CD4-positive, CD25-positive, alpha-beta regulatory T cell (primary cell): ENCODE data around the gene MGAT5B. TPM values are rescaled to one million over a fixed set of nuclear protein-coding genes. Genes with fewer than 3 reads are reported as not detected.
A peak's percentile ranks its signal among the peaks of the same experiment; 100 is the strongest.
"Not testable (repeated sequence)": the region's sequence is repeated elsewhere in the genome, so short reads cannot be mapped to it uniquely, and the experiment has no call there.

Source experiments
- ATAC-seq, 2 donors: fragments of 150-1000 bp; cut with Tn5 transposase; one replicate each; pipeline ENCODE4 v1.10.0; 2021; ENCODE audit warnings: low read depth in 2 of 2, moderate number of reproducible peaks in 2 of 2, moderate library complexity in 1 of 2
- DNase-seq, 3 donors: peaks; one replicate each; pipeline versions ENCODE4 v3.0.0 to v3.0.0-alpha.2; 2012 to 2022; ENCODE audit warnings: mixed read lengths in 1 of 3
- H3K27ac ChIP-seq: one replicate; pipeline ENCODE4 v1.7.0; 2013; ENCODE audit warnings: mild to moderate bottlenecking, low read length; ENCODE audit not compliant: insufficient read depth, poor library complexity, severe bottlenecking
- H3K27me3 ChIP-seq: one replicate; pipeline ENCODE4 v1.7.0; 2013; ENCODE audit warnings: low read length; ENCODE audit not compliant: control insufficient read depth, insufficient read depth
- H3K36me3 ChIP-seq: one replicate; pipeline ENCODE4 v1.7.0; 2013; ENCODE audit warnings: mild to moderate bottlenecking, low read length, moderate library complexity; ENCODE audit not compliant: control insufficient read depth, insufficient read depth
- H3K4me1 ChIP-seq: 2 replicates; pipeline ENCODE4 v1.7.0; 2013; ENCODE audit warnings: mild to moderate bottlenecking, low read length; ENCODE audit not compliant: insufficient read depth, control insufficient read depth, poor library complexity, severe bottlenecking
- H3K4me3 ChIP-seq: one replicate; pipeline ENCODE4 v1.7.0; 2013; ENCODE audit warnings: low read depth, mild to moderate bottlenecking, low read length, moderate library complexity
- H3K9me3 ChIP-seq, 2 experiments: 1 replicate in 1 of 2; 2 replicates in 1 of 2; pipeline ENCODE4 v1.7.0; 2013; ENCODE audit warnings: low read length in 2 of 2, mild to moderate bottlenecking in 1 of 2, moderate library complexity in 1 of 2; ENCODE audit not compliant: control insufficient read depth in 2 of 2
- H3K27ac Mint-ChIP-seq, 3 donors: one replicate each; pipeline ENCODE4 v1.8.0; 2020 to 2022; ENCODE audit warnings: mild to moderate bottlenecking in 3 of 3, mixed read lengths in 3 of 3, moderate library complexity in 2 of 3
- H3K27me3 Mint-ChIP-seq: one replicate; pipeline ENCODE4 v1.8.0; 2022; ENCODE audit warnings: mild to moderate bottlenecking, mixed read lengths
- H3K36me3 Mint-ChIP-seq: one replicate; pipeline ENCODE4 v1.8.0; 2020; ENCODE audit warnings: mixed read lengths
- H3K4me1 Mint-ChIP-seq, 4 donors: one replicate each; pipeline ENCODE4 v1.8.0; 2020 to 2022; ENCODE audit warnings: mixed read lengths in 4 of 4, mild to moderate bottlenecking in 1 of 4
- H3K4me3 Mint-ChIP-seq, 4 donors: one replicate each; pipeline ENCODE4 v1.8.0; 2020 to 2022; ENCODE audit warnings: mild to moderate bottlenecking in 4 of 4, mixed read lengths in 4 of 4, moderate library complexity in 3 of 4
- H3K9me3 Mint-ChIP-seq, 7 donors: one replicate each; pipeline ENCODE4 v1.8.0; 2020 to 2022; ENCODE audit warnings: mixed read lengths in 7 of 7, mild to moderate bottlenecking in 3 of 7, moderate library complexity in 2 of 7
- polyA plus RNA-seq, 4 donors: library from polyadenylated mRNA; unstranded; fragments of 300-500 nt; fragmentation: Illumina TruSeq; gene quantifications; one replicate each; pipeline ENCODE4 v1.2.3, GENCODE V29; 2021
- total RNA-seq: library from RNA; stranded (reverse); gene quantifications from one replicate; pipeline ENCODE4 v1.2.3, GENCODE V29; 2022

Gene MGAT5B
- total and polyA plus RNA-seq, 5 donors from 2014 or later, result not detected

DNA sequence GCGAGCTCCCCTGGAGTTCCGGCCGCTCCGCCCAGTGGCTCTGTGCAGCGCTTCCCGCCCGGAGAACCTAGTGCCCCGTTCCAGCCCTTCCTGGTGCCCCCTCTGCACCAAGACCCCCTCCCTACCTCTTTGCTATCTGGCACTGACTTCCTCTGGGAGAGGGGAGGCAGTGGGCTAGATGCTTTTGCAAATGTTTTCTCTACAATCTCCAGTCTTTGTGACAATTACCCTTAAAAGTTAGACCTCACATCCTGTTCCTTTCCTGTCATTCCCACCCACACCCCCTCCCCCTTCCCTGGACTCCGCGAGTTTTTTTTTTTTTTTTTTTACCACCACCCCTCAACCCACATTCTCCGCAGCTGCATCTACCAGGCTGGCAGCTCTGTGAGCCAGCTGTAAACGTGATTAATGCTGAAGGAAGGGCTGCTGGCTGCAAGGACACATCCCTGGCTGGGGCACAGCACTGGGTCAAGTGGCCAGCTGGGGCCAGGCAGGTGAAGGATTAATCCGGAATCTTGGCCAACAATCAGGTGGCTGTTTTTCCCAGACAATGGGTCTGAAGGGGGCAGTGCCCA lies 101.5 kb downstream of the MGAT5B start:
- H3K27me3 Mint-ChIP-seq, result peaks cover 54% of the 10 kb centered on the region
- Histone ChIP-seq H3K4me1 (peaks cover 15% of the 10 kb centered on the region), H3K27ac (no peak overlapping the region), H3K9me3 (no peaks in the 10 kb centered on the region), H3K27me3 (peaks cover 8% of the 10 kb centered on the region), H3K36me3 (no peaks in the 10 kb centered on the region), H3K4me3 (no peak overlapping the region)
- peak overlapping the region in 1 of 3 donors; percentile 78 for H3K27ac Mint-ChIP-seq
- peaks cover 0 to 2% (median 0%) of the 10 kb centered on the region in 7 donors for H3K9me3 Mint-ChIP-seq
- DNase-seq, result no peak
- H3K36me3 Mint-ChIP-seq, result no peaks in the 10 kb centered on the region
- peak; percentile 34 to 44 for ATAC-seq
- peak overlapping the region in 3 of 4 donors; percentile 27 to 83 (median 77) for H3K4me3 Mint-ChIP-seq
- H3K4me1 Mint-ChIP-seq, result peaks cover 0 to 21% (median 11%) of the 10 kb centered on the region in 4 donors

DNA sequence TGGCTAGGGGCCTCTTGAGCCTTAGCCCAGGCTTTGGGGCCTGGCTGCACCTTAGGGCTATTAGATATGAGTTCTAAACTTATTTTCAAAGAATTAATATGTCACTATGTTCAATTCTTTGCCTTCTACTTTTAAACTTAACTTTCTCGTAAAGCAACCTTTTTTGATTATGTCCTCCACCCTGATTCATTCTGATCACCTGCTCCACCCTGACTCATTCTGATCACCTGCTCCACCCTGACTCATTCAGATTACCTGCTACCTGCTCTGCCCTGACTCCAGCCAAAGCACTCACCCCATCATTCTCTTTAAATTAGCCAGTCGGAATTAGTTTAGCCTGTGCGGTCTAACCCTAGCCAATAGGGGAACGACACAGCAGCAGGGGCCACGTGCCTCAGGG lies 102.0 kb downstream of the MGAT5B start:
- not testable (repeated sequence) for H3K27me3 ChIP-seq, H3K9me3 ChIP-seq, DNase-seq, ATAC-seq, H3K27ac ChIP-seq, H3K36me3 Mint-ChIP-seq, H3K36me3 ChIP-seq, H3K9me3 Mint-ChIP-seq, H3K27ac Mint-ChIP-seq, H3K4me3 ChIP-seq
- Mint-ChIP-seq H3K27me3 (peaks cover 53% of the 10 kb centered on the region), H3K4me3 (peak overlapping the region in 1 of 4 donors; percentile 27), H3K4me1 (peaks cover 0 to 21% (median 11%) of the 10 kb centered on the region in 4 donors)
- peaks cover 15% of the 10 kb centered on the region for H3K4me1 ChIP-seq

DNA sequence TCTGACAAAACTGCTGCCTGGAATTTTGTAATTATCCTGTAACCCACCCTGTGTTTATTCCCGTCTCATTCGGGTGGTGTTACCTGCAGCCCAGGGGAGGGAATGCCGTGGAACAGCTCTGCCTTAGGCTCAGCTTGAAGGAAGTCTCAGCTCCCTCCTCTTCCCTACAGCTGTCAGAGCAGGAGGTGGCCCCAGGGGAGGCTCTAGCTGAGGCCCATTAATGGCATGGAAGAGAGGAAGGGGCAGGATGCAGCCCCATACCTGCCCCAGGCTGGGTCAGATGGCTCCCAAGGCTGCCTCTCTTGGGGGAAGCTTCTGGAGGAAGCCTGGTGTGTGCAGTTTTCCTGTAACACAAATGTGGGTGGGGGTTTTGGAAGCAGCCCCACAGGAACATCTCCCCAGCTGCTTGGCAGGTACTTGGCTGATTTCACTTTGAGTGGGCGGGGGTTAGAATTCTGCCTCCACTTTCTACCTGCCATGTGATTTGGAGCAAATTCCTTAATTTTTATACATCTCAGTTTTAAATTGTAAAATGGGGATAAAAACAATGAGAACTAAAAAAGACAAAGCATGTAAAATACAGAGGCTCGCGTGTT lies 103.9 kb downstream of the MGAT5B start:
- Histone ChIP-seq H3K27me3 (peaks cover 8% of the 10 kb centered on the region), H3K27ac (no peak overlapping the region), H3K9me3 (no peaks in the 10 kb centered on the region), H3K4me1 (peaks cover 15% of the 10 kb centered on the region), H3K36me3 (no peaks in the 10 kb centered on the region), H3K4me3 (no peak overlapping the region)
- Mint-ChIP-seq H3K9me3 (peaks cover 0 to 6% (median 0%) of the 10 kb centered on the region in 7 donors), H3K4me1 (peaks cover 2 to 21% (median 13%) of the 10 kb centered on the region in 4 donors), H3K27me3 (peaks cover 63% of the 10 kb centered on the region), H3K36me3 (no peaks in the 10 kb centered on the region), H3K4me3 (no peak overlapping the region), H3K27ac (peak overlapping the region in 1 of 3 donors; percentile 38)
- ATAC-seq, result no peak
- no peak for DNase-seq

GRCh38 chr17:76973040-76973439 lies 104.8 kb downstream of the MGAT5B start:
- H3K9me3 Mint-ChIP-seq, result peaks cover 0 to 7% (median under 1%) of the 10 kb centered on the region in 7 donors
- H3K4me1 Mint-ChIP-seq, result peaks cover 2 to 21% (median 13%) of the 10 kb centered on the region in 4 donors
- H3K9me3 ChIP-seq, result no peaks in the 10 kb centered on the region
- ATAC-seq (no peak), DNase-seq (no peak)
- H3K4me1 ChIP-seq, result peaks cover 15% of the 10 kb centered on the region
- no peak overlapping the region for H3K4me3 Mint-ChIP-seq
- H3K36me3 Mint-ChIP-seq, result no peaks in the 10 kb centered on the region
- H3K27me3 ChIP-seq, result peaks cover 3% of the 10 kb centered on the region
- H3K27ac Mint-ChIP-seq, result no peak overlapping the region
- peaks cover 56% of the 10 kb centered on the region for H3K27me3 Mint-ChIP-seq
- H3K4me3 ChIP-seq, result no peak overlapping the region
- H3K27ac ChIP-seq, result no peak overlapping the region
- no peaks in the 10 kb centered on the region for H3K36me3 ChIP-seq

DNA sequence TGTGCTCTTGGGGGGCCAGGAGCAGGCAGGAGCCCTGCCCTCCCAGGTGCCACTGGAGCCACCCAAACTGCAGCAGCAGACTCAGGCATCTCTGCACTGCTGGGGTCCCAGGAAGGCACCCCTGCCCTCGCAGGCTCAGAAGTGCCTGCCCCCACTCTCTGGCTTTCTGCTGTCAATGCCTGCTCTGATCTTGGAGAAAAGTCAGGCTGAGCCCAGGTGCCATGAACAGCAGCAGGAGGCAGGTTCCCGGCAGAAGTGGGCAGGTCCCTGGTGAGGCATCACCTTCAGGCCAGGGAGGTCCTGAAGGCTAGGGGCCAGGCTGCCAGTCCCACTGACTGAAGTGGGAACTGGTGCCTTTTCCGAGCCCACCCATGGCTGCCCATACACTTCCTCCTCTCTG lies 106.5 kb downstream of the MGAT5B start:
- H3K4me3 Mint-ChIP-seq, result no peak overlapping the region
- Histone ChIP-seq H3K4me3 (no peak overlapping the region), H3K9me3 (no peaks in the 10 kb centered on the region), H3K27ac (no peak overlapping the region), H3K36me3 (no peaks in the 10 kb centered on the region), H3K4me1 (peaks cover 3% of the 10 kb centered on the region), H3K27me3 (peaks cover 3% of the 10 kb centered on the region)
- DNase-seq, result no peak
- H3K9me3 Mint-ChIP-seq, result peaks cover 0 to 11% (median 3%) of the 10 kb centered on the region in 7 donors
- H3K36me3 Mint-ChIP-seq, result no peaks in the 10 kb centered on the region
- peaks cover 49% of the 10 kb centered on the region for H3K27me3 Mint-ChIP-seq
- ATAC-seq, result no peak
- H3K4me1 Mint-ChIP-seq, result peaks cover 2 to 6% (median 6%) of the 10 kb centered on the region in 4 donors
- no peak overlapping the region for H3K27ac Mint-ChIP-seq

DNA sequence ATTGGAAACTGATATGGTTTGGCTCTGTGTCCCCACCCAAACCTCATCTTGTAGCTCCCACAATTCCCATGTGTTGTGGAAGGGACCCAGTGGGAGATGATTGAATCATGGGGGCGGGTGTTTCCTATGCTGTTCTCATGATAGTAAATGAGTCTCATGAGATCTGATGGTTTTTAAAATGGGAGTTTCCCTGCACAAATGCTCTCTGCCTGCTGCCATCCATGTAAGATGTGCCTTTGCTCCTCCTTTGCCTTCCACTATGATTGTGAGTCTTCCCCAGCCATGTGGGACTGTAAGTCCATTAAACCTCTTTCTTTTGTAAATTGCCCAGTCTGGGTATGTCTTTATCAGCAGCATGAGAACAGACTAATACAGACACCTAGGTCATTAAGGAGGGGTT lies 109.8 kb downstream of the MGAT5B start:
- Mint-ChIP-seq H3K9me3 (peaks cover 0 to 11% (median 4%) of the 10 kb centered on the region in 7 donors), H3K27me3 (peaks cover 30% of the 10 kb centered on the region)
- not testable (repeated sequence) for H3K36me3 ChIP-seq, H3K9me3 ChIP-seq, ATAC-seq, H3K36me3 Mint-ChIP-seq, H3K27ac Mint-ChIP-seq, H3K4me3 Mint-ChIP-seq, H3K27ac ChIP-seq, H3K27me3 ChIP-seq, DNase-seq, H3K4me1 Mint-ChIP-seq, H3K4me3 ChIP-seq, H3K4me1 ChIP-seq

DNA sequence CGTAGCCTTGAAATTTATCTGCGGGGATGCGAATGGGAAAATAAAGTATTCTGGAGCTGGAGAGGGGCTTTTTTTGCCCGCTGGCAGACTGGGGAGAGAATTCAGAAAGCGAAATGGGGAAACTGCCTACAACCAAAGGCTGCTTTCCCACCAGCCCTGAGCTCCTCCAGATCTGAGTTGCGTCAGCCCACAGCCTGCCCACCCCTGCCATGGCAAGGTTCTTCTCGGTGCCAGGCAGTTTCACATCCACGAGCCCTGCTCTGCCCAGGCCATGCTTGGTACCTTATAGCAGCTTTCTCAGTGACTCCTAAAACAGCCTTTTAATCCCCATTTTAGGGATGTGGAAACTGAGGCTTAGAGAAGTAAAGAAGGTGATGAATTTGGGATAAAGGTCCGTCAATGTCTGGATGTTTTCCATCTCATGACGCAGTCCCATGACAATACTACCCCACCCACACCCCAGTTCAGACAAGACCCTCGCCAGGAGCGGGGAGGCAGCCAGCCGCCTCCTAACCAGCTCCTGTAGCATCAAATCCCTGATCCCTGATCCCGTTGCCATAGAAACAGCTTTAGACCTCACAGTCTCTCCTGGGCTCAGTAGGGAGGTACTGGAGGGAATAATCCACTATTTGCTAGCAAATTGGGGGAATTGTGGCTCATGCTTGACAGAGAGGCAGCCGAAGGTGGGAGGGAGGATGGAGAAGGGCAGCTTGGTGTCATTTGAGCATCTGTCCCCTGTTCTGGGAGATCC lies 113.5 kb downstream of the MGAT5B start:
- ATAC-seq, result no peak
- no peak overlapping the region for H3K4me3 ChIP-seq
- H3K4me3 Mint-ChIP-seq, result no peak overlapping the region
- H3K27ac ChIP-seq, result no peak overlapping the region
- no peaks in the 10 kb centered on the region for H3K4me1 ChIP-seq
- peaks cover 0 to 13% (median 0%) of the 10 kb centered on the region in 4 donors for H3K4me1 Mint-ChIP-seq
- H3K9me3 ChIP-seq, result no peaks in the 10 kb centered on the region
- H3K36me3 ChIP-seq, result no peaks in the 10 kb centered on the region
- no peaks in the 10 kb centered on the region for H3K27me3 ChIP-seq
- peaks cover 0 to 9% (median 3%) of the 10 kb centered on the region in 7 donors for H3K9me3 Mint-ChIP-seq
- peaks cover 13% of the 10 kb centered on the region for H3K27me3 Mint-ChIP-seq
- DNase-seq, result no peak
- no peak overlapping the region for H3K27ac Mint-ChIP-seq
- H3K36me3 Mint-ChIP-seq, result no peaks in the 10 kb centered on the region
